Thoracic aorta (tissue), 2 donors: Measurements from ENCODE around the gene VASN. TPM values are rescaled to one million over a fixed set of nuclear protein-coding genes. Genes with fewer than 3 reads are reported as not detected.
"Not testable (repeated sequence)": the region's sequence is repeated elsewhere in the genome, so short reads cannot be mapped to it uniquely, and the experiment has no call there.

Experiments used
- ATAC-seq: fragments of 150-250 bp; one replicate; pipeline ENCODE4 v1.8.0; 2017; ENCODE audit warnings: low read depth; ENCODE audit not compliant: insufficient number of reproducible peaks, low FRiP score
- DNase-seq: peaks from one replicate; pipeline ENCODE4 v3.0.0-alpha.2; 2020; ENCODE audit warnings: low spot score
- H3K27ac ChIP-seq, 2 donors: fragments of 200-600 bp; sonication (generic); 1 replicate in 1 of 2; 2 replicates in 1 of 2; pipeline ENCODE4 v1.5.1; 2016; ENCODE audit warnings: mild to moderate bottlenecking in 2 of 2, moderate library complexity in 2 of 2
- H3K27me3 ChIP-seq: fragments of 200-600 bp; sonication (generic); replicated peaks from 2 replicates; pipeline ENCODE4 v1.6.0; 2016; ENCODE audit warnings: mild to moderate bottlenecking; ENCODE audit not compliant: insufficient read depth
- H3K36me3 ChIP-seq: fragments of 200-600 bp; sonication (generic); one replicate; pipeline ENCODE4 v1.5.1; 2016
- H3K4me1 ChIP-seq, 2 donors: fragments of 200-600 bp; sonication (generic); 1 replicate in 1 of 2; 2 replicates in 1 of 2; pipeline versions ENCODE4 v1.5.1 to v1.6.0; 2016; ENCODE audit warnings: low read depth in 2 of 2, mild to moderate bottlenecking in 1 of 2; ENCODE audit not compliant: control insufficient read depth in 1 of 2
- H3K4me3 ChIP-seq: fragments of 200-600 bp; sonication (generic); 2 replicates; pipeline ENCODE4 v1.5.1; 2016; ENCODE audit warnings: mild to moderate bottlenecking
- H3K9me3 ChIP-seq: fragments of 200-600 bp; sonication (generic); 2 replicates; pipeline ENCODE4 v1.5.1; 2016
- CTCF ChIP-seq: fragments of 200-600 bp; sonication (generic); IDR thresholded peaks from one replicate; pipeline ENCODE4 v1.5.1; 2019; ENCODE audit warnings: antibody characterized with exemption
- total RNA-seq, 2 donors: library from RNA; depleted of rRNA; stranded (reverse); fragments of >200 nt; gene quantifications; one replicate each; pipeline versions ENCODE4 v1.1.0 to v1.2.3, GENCODE V29; 2016

Gene VASN
- total RNA-seq, 2 donors from 2014 or later: 197 to 217 TPM

GRCh38 chr16:4328782-4329775 lies 42.6 kb upstream of the VASN start:
- Histone ChIP-seq H3K27me3 (no peaks in the 10 kb centered on the region), H3K27ac (peak overlapping the region; percentile 52 to 58), H3K36me3 (peaks cover 8% of the 10 kb centered on the region), H3K4me1 (peaks cover 33 to 67% of the 10 kb centered on the region in 2 donors), H3K9me3 (no peaks in the 10 kb centered on the region), H3K4me3 (peak overlapping the region; percentile 74)
- DNase-seq (no peak), ATAC-seq (no peak)
- no peak for TF ChIP-seq CTCF

DNA sequence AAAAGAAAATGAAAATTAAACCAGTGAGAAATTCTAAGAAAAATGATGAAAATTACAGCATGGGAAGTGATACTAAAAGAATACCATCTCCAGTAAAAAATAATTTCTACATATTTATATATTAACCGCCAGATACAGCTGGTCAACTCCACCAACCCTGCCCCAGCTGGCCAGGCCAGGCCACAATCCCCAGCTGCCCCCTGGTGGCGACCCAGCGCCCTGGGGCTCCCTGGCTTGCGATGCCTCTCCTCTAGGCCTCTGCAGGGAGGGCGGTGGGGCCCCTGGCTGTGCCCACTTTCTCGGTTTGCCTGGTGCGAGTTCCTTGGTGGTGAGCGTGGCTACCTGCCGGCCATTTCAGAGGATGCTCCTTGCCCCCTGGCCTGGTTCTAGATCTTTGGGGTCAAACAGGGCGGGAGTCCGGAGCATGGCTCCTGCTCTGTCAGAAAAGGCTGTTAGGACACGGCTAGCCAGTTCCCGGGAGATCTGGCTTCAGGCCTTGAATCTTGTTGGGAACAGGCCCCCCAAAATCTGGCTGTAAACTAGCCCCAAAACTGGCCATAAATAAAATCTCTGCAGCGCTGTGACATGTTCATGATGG lies 41.3 kb upstream of the VASN start:
- Histone ChIP-seq H3K4me1 (peaks cover 20 to 54% of the 10 kb centered on the region in 2 donors), H3K27me3 (no peaks in the 10 kb centered on the region), H3K9me3 (no peaks in the 10 kb centered on the region), H3K4me3 (no peak overlapping the region), H3K27ac (no peak overlapping the region), H3K36me3 (peaks cover 19% of the 10 kb centered on the region)
- TF ChIP-seq CTCF: peak; percentile 97
- no peak for DNase-seq
- no peak for ATAC-seq

GRCh38 chr16:4332083-4332482 lies 39.6 kb upstream of the VASN start:
- H3K27me3 ChIP-seq: no peaks in the 10 kb centered on the region
- peaks cover 20 to 37% of the 10 kb centered on the region in 2 donors for H3K4me1 ChIP-seq
- H3K36me3 ChIP-seq: peaks cover 32% of the 10 kb centered on the region
- no peak overlapping the region for H3K27ac ChIP-seq
- H3K4me3 ChIP-seq: no peak overlapping the region
- no peak for ATAC-seq
- H3K9me3 ChIP-seq: no peaks in the 10 kb centered on the region
- no peak for DNase-seq
- TF ChIP-seq CTCF: no peak

GRCh38 chr16:4332623-4333307 lies 38.9 kb upstream of the VASN start:
- TF ChIP-seq CTCF: no peak
- no peak for DNase-seq

GRCh38 chr16:4333308-4333638 lies 38.4 kb upstream of the VASN start:
- Histone ChIP-seq H3K4me1 (peaks cover 11 to 26% of the 10 kb centered on the region in 2 donors), H3K4me3 (no peak overlapping the region), H3K27ac (no peak overlapping the region), H3K9me3 (no peaks in the 10 kb centered on the region), H3K36me3 (peaks cover 42% of the 10 kb centered on the region), H3K27me3 (no peaks in the 10 kb centered on the region)
- DNase-seq: no peak
- TF ChIP-seq CTCF: no peak
- ATAC-seq: no peak

More at GRCh38 chr16:4332623-4333307, 38.9 kb upstream of the VASN start:
- Histone ChIP-seq H3K9me3 (no peaks in the 10 kb centered on the region), H3K36me3 (peaks cover 37% of the 10 kb centered on the region), H3K27ac (no peak overlapping the region), H3K4me1 (peaks cover 16 to 31% of the 10 kb centered on the region in 2 donors), H3K4me3 (no peak overlapping the region), H3K27me3 (no peaks in the 10 kb centered on the region)
- ATAC-seq: no peak

DNA sequence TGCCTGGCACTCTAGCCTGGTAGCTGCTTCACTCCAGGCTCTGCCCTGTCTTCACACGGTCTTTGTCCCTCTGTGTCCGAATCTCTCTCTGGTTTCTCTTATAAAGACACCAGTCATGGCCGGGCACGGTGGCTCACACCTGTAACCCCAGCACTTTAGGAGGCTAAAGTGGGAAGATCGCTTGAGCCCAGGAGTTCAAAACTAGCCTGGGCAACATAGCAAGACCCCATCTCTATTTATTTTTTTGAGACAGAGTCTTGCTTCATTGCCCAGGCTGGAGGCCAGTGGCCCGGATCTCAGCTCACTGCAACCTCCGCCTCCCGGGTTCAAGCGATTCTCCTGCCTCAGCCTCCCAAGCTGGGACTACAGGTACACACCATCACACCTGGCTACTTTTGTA lies 37.9 kb upstream of the VASN start:
- ATAC-seq: not testable (repeated sequence)
- H3K36me3 ChIP-seq: peaks cover 43% of the 10 kb centered on the region

More for the DNA sequence above, 37.9 kb upstream of the VASN start:
- H3K4me3 ChIP-seq, H3K27me3 ChIP-seq, H3K9me3 ChIP-seq, DNase-seq, H3K27ac ChIP-seq: not testable (repeated sequence)
- peaks cover 7 to 22% of the 10 kb centered on the region in 2 donors for H3K4me1 ChIP-seq
